ENCODE measurements around the gene UGT2A1.

UGT2A1 gene

DNA sequence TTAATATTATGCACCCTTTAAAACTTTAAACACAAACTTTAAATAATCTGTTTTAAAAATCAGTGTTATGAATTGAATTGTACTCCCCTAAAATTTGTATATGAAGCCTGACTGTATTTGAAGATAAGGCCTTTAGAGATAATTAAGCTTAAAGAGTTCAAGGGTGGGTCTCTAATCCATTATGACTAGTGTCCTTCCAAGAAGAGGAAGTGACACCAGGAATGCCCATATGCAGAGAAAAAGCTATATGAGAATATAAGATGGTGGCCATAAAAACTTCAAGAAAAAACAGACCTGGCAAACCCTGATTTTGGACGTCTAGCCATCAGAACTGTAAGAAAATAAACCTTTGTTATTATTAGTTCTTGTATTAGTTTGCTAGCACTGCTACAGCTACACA lies 42.6 kb downstream of the UGT2A1 start:
- TF ChIP-seq, protein P1, sequence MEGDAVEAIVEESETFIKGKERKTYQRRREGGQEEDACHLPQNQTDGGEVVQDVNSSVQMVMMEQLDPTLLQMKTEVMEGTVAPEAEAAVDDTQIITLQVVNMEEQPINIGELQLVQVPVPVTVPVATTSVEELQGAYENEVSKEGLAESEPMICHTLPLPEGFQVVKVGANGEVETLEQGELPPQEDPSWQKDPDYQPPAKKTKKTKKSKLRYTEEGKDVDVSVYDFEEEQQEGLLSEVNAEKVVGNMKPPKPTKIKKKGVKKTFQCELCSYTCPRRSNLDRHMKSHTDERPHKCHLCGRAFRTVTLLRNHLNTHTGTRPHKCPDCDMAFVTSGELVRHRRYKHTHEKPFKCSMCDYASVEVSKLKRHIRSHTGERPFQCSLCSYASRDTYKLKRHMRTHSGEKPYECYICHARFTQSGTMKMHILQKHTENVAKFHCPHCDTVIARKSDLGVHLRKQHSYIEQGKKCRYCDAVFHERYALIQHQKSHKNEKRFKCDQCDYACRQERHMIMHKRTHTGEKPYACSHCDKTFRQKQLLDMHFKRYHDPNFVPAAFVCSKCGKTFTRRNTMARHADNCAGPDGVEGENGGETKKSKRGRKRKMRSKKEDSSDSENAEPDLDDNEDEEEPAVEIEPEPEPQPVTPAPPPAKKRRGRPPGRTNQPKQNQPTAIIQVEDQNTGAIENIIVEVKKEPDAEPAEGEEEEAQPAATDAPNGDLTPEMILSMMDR (IDR thresholded peaks at IDR 0.05; ENCODE audit: insufficient read depth, low read length, poor library complexity, severe bottlenecking): no peak
- Histone ChIP-seq H3K4me3 (replicated peaks; ENCODE audit: low read depth, low read length) (no peak overlapping the region), H3K36me3 (ENCODE audit: control insufficient read depth, insufficient read depth, low read length) (no peaks in the 10 kb centered on the region), H3K27me3 (replicated peaks; ENCODE audit: control insufficient read depth, insufficient read depth, low read length) (no peaks in the 10 kb centered on the region)
- DNase-seq (ENCODE audit: extremely low read depth, insufficient read length): no peak

DNA sequence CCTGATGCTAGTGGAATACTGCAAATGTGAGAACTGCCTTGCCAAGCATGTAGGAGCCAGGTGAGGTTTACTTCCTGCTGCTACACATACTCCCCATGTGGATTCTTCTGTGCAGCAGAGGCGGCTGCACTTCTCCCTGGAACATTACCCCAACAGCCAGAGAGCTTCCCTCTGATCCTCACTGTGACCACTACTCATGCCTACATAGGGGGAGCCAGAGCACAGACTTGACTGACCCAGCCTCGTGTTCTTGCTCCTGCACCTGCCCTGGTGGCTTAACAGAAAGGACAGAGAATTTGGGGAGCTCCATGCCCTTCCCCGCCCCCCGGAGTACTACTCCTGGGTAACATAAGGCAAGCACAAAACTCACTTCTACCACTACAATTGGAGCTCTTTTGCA lies 52.0 kb downstream of the UGT2A1 start:
- H3K27me3 ChIP-seq (replicated peaks; ENCODE audit: control insufficient read depth, insufficient read depth, low read length): no peaks in the 10 kb centered on the region
- H3K4me3 ChIP-seq (replicated peaks; ENCODE audit: low read depth, low read length): no peak overlapping the region
- TF ChIP-seq, protein P1 (IDR thresholded peaks at IDR 0.05; ENCODE audit: insufficient read depth, low read length, poor library complexity, severe bottlenecking): no peak
- no peak for DNase-seq (ENCODE audit: extremely low read depth, insufficient read length)
- H3K36me3 ChIP-seq (ENCODE audit: control insufficient read depth, insufficient read depth, low read length): no peaks in the 10 kb centered on the region

DNA sequence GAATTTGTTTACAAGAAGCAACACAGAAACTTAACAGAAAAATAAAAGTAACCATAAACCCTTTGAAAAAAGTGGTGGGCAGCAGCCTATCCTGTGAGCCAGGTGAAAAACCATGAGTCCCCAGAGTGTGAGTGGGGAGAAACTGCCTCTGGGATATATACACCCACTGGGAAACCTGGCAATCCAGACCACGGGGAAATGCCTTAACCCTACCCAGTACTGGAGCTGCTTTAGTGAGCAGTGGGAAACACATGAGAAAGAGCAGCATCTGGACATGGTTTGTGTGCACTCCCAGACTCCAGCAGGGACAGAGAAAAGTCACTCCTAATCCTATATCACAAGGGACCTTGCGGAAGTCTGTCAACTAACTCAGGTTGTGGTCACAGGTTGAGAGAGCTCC lies 53.0 kb downstream of the UGT2A1 start:
- TF ChIP-seq, protein P1 (IDR thresholded peaks at IDR 0.05; ENCODE audit: insufficient read depth, low read length, poor library complexity, severe bottlenecking): no peak
- no peaks in the 10 kb centered on the region for H3K27me3 ChIP-seq (replicated peaks; ENCODE audit: control insufficient read depth, insufficient read depth, low read length)
- H3K4me3 ChIP-seq (replicated peaks; ENCODE audit: low read depth, low read length): no peak overlapping the region
- no peaks in the 10 kb centered on the region for H3K36me3 ChIP-seq (ENCODE audit: control insufficient read depth, insufficient read depth, low read length)
- no peak for DNase-seq (ENCODE audit: extremely low read depth, insufficient read length)

DNA sequence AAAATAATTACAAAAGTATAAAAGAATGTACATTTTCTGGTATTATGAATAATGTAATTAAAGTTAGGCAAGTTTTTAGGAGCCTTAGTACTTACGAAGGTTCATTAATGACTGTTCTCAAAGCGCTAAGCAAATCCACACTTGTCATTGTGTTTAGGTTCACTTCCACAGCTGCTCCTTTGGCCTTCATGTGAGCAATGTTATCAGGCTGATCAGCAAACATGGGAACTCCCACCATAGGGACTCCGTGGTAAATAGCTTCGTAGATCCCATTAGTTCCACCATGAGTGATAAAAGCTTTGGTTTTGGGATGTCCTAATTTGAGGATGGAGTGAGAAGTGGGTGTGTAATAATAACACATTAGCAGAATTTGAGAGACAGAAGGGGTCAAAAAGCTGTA lies 58.7 kb downstream of the UGT2A1 start:
- H3K36me3 ChIP-seq (ENCODE audit: control insufficient read depth, insufficient read depth, low read length): no peaks in the 10 kb centered on the region
- DNase-seq (ENCODE audit: extremely low read depth, insufficient read length): no peak
- no peak overlapping the region for H3K4me3 ChIP-seq (replicated peaks; ENCODE audit: low read depth, low read length)
- H3K27me3 ChIP-seq (replicated peaks; ENCODE audit: control insufficient read depth, insufficient read depth, low read length): no peaks in the 10 kb centered on the region
- TF ChIP-seq, protein P1 (IDR thresholded peaks at IDR 0.05; ENCODE audit: insufficient read depth, low read length, poor library complexity, severe bottlenecking): no peak

DNA sequence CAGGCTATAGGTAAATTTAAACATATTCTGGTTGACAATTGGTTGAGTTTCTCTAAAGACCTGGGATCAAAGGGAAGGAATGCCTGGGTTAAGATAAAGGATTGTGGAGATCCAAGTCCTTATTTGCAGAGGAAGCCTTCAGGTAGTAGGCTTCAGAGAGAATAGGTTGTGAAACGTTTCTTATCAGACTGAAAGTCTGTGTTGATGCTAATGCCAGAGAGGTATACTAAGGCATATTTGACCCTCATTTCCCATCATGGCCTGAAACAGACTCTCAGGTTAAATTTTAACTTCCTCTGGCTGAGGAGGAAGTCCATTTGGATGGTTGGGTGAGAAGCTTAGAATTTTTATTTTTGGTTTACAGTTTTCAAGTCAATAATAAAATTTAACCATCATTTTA lies 61.7 kb downstream of the UGT2A1 start:
- Histone ChIP-seq H3K27me3 (replicated peaks; ENCODE audit: control insufficient read depth, insufficient read depth, low read length) (no peaks in the 10 kb centered on the region), H3K36me3 (ENCODE audit: control insufficient read depth, insufficient read depth, low read length) (no peaks in the 10 kb centered on the region), H3K4me3 (replicated peaks; ENCODE audit: low read depth, low read length) (no peak overlapping the region)
- TF ChIP-seq, protein P1 (IDR thresholded peaks at IDR 0.05; ENCODE audit: insufficient read depth, low read length, poor library complexity, severe bottlenecking): no peak
- DNase-seq (ENCODE audit: extremely low read depth, insufficient read length): no peak

DNA sequence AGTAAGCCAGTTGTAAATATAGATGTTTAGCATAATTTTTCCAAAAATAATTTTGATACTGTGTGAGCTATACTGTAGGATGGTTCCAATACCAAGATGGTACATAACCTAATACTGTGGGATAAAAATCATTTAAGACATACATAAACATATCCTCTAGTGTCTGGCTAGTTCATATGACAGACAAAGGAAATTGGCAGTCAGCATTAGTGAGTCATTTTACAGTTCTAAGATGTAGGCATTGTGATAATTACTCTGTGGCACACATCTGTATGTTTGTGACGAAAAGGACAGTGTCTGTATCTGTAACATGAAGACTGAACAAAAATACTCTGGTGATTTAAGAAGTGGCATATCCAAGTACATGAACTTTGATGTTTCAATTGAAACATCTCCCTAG lies 63.2 kb downstream of the UGT2A1 start:
- no peak overlapping the region for H3K4me3 ChIP-seq (replicated peaks; ENCODE audit: low read depth, low read length)
- H3K27me3 ChIP-seq (replicated peaks; ENCODE audit: control insufficient read depth, insufficient read depth, low read length): no peaks in the 10 kb centered on the region
- no peak for DNase-seq (ENCODE audit: extremely low read depth, insufficient read length)
- H3K36me3 ChIP-seq (ENCODE audit: control insufficient read depth, insufficient read depth, low read length): no peaks in the 10 kb centered on the region
- TF ChIP-seq, protein P1 (IDR thresholded peaks at IDR 0.05; ENCODE audit: insufficient read depth, low read length, poor library complexity, severe bottlenecking): no peak

All from GM06990 (cell line).